Activated CD8-positive, alpha-beta memory T cell treated with anti-CD3 and anti-CD28 coated beads, Interleukin-2, amount 50 U/mL, for 4 hours (primary cell): Measurements from ENCODE around the gene FRMD4B.

Experiments used
- DNase-seq: peaks from one replicate; pipeline ENCODE4 v3.0.0-alpha.2; 2020

FRMD4B gene

DNA sequence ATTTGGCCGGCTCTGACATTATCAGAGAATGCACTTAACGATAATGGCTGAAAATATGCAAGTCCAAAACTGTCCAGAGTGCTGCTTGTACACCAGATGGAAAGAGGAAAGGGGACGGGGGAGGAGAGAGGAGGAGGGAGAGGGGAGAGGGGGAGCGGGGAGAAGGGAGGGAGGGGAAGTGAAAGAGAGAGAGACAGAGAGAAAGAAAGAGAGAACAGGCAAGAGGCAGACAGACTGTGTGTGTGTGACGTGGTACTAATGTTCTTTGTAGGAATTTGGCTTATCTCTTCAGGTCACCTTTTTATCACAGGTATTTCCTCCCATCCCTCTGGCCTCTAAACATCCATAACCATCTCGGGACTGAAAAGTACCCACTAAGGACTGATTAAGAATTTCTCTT, 188.4 kb downstream of the FRMD4B start:
- DNase-seq, result no peak

- no peak for DNase-seq
Measured at GRCh38 chr3:69196876-69197275, 189.0 kb downstream of the FRMD4B start.

- DNase-seq, result no peak
Measured at GRCh38 chr3:69194431-69195165, 191.3 kb downstream of the FRMD4B start.

- no peak for DNase-seq
Measured at GRCh38 chr3:69193749-69194148, 192.1 kb downstream of the FRMD4B start.

DNA sequence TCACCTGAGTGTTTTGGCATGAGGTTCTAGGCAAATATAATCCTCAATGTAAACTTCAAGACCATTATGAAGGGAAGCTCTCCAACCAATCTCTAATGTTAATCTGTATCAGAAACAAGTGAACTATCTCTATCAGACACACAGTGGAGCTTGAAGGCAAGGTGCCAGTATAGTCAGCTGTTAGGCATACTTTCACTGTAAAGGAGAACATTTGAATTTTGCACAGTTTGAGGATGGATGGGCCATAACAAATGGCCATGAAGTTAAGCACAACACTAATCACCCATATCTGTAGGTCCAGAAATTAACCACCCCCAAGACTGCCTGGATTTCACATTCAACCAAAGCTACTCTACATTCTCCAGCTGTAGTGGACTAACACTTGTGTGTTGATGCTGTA, 194.4 kb downstream of the FRMD4B start:
- no peak for DNase-seq

GRCh38 chr3:69189487-69189886, 196.4 kb downstream of the FRMD4B start:
- no peak for DNase-seq

DNA sequence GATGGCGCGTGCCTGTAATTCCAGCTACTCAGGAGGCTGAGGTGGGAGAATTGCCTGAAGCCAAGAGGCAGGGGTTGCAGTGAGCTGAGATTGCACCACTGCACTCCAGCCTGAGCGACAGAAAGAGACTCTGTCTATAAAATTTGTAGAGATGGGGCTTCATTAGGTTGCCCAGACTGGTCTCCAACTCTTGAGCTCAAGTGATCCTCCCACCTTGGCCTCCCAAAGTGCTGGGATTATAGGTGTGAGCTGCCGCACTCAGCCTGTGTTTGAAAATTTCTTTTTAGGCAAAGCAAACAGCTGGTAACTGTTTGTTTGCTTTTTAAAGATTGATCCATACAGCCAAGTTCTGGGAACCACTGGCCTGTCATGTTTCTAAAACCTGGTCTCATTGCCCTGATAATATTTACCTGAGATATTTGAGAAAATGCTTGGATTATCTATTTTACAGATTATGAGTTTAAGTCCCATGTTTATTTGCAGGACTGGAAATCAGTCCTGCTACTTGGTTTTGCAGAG, 199.3 kb downstream of the FRMD4B start:
- DNase-seq, result no peak

- no peak for DNase-seq
Measured at GRCh38 chr3:69182588-69183316, 203.1 kb downstream of the FRMD4B start.

DNA sequence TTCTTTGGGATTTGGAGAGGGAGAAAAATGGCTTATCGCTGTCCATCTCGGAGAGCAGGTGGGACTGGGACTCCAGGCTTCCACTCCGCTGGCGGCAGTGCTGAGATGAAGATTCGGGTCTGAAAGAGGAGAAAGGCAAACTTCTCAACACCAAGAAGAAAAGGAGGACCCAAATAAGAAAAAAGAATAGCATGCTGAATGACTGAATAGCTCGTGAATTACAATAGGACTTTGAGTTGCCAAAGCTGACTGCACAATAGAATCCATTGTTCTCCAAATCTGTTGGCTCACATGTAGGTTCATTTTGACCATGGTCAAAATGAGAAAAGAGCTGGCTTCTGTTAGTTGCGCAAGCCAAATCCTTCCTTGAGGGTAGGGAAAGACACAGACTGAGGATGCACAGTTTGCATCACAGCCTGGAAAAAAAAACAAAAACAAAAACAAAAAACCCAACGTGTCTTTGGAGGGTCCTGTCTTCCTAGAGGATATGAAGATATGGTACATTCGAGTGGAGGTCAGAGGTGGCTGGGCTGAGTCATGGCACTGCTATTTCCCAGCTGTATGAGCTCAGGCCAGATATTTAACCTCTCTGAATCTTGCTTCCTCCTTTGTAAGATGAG, 204.2 kb downstream of the FRMD4B start:
- no peak for DNase-seq

GRCh38 chr3:69180869-69181591, 204.9 kb downstream of the FRMD4B start:
- no peak for DNase-seq

DNA sequence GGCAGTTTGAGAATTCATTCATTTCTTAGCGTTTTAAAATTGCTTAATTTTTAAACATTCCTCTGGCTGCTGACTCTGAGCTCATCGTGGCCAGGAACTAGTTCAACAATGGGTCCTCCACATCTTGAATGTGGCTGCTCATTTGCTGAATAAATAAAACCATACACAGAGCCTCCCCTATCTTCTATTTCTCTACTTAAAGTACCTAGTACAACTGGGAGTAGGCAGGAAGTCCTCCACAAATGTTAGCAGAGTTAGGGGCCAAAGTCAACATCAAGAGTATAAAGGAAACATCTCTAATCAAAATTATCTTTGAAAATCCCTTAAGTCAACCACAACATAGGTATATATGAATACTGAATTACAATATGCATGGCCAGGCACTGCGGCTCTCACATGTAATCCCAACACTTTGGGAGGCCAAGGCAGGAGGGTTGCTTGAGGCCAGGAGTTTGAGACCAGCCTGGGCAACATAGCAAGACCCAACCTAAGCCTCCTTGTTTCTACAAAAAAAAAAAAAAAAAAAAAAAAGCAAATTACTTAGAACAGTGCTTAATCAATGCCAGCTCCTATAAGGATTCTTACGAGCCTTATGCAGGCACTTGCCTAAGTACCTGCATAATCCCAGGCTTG, 206.0 kb downstream of the FRMD4B start:
- DNase-seq, result no peak

GRCh38 chr3:69178838-69179739, 206.8 kb downstream of the FRMD4B start:
- no peak for DNase-seq

GRCh38 chr3:69178082-69178481, 207.8 kb downstream of the FRMD4B start:
- no peak for DNase-seq

DNA sequence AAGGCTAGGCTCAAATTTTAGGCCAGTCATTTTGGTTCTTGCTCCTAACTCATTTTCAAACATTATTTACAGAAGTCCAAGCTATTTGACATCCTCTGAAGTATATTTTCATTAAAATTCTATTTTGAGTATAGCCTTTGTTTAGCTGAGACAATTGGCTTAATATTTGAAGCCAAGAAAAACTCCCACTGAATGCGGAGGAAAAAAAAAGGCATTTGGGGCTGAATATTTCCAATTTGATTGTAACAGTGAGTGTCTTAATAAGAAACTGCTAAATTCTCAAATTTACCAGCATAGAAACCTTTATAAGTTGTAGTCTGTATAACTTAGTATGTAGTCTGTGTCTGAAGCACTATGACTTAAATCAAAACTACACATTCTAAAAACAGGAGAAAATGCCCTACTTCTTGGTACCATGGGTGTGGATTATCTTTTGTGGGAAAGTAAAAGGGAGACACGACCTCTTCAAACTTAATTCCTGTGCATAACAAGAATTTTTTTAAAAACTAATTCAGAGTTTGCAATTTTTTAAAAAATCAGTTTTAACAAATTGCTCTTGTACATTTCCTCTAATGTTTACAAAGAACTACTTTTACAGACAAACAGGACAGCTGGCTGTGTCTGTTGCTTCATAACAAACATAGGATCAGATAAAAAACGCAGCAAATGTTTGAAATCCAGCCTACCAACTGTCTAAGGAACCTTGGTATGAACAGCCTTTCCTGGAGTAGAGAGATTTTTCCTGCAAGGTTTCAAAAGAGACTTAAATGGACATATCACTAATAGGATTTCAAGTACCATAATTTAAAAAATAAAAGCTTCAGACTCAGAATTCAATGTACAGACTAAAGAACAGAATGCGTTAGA, 210.8 kb downstream of the FRMD4B start:
- DNase-seq, result no peak

DNA sequence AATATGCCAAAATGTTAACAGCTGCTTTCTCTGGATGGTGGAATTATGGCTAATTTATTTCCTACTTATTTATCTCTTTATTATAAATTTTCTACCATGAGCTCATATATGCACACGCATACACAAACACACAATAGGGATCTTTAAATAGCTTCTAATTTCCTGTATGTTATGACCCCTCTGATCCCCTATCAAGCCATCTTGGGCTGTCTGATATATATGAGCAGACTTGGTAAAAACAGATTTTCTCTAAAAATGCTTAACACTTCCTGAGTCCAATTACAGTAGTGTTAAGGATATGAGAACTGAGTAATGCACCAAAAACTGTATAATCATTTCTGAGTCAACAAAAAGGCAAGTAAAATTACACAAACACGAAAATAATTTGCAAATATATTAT, 211.4 kb downstream of the FRMD4B start:
- no peak for DNase-seq

GRCh38 chr3:69172058-69172457, 213.8 kb downstream of the FRMD4B start:
- DNase-seq, result no peak

DNA sequence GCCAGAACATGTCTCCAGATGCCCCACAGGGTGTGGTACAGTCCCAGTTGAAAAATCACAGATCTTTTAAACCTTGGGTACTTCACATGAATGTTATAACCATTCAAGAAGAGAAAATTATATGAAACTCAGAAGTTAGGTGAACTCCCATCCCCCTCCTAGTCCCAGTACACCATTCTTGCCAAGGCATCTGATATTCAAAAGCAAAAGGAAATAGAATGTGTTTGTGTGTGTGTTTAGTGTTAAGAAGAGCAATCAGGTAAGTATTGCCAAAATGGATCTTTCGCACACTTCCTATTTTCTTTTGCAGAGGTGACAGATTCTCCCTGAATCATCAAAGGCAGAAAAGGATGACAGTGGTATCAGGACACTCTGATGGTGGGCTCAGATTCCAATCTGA, 219.4 kb downstream of the FRMD4B start:
- no peak for DNase-seq

- no peak for DNase-seq
Measured at GRCh38 chr3:69165744-69166143, 220.1 kb downstream of the FRMD4B start.

DNA sequence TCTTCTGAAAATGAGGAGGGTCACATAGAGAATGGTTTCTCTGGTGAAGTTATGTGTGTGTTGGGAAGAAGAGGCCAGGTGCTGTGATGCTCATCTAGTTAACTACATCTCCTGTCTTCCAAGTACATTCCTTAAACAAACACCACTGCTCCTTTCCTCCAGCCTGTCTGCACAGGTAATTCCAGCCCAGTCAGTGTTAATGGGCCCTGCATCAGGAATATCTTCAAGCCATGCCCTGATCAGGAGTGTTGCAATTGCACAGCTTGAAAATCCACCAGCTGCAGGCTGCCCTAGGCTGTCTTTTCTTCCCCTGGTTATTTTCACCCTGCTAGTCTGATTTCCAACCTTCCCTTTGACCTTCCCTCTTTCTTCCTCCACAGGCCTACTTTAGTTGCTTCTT, 221.6 kb downstream of the FRMD4B start:
- no peak for DNase-seq

DNA sequence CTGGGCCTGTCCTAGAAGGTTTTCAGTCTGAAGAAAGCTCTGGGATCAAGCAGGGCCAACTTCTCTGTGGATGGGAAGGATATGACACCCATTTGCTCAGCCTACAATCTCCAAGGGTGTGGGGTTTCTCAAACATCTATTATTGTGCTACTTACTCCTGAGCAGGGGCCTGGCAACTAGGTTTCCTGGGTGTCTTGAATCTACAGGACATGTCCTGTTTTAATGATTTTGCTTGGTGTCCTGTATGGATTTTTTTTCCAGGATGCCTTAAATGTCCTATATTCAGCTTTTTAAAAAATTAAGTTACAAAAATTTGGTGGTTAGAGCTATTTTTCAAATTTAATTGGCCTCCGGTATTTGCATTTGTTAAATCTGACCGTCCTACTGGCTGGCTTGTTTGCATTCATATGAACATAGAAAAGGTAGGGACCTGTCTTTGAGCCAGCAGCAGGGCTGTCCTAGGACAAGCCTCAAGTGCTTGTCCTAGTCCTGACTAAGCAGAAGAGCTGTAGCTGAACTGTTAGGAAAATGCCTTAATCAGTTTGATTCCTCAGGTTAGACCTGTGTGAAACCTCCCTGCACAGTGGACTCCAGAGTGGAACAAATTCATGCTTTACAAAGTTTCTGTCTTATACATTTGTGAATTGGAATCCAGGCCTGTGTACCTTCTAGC, 223.4 kb downstream of the FRMD4B start:
- DNase-seq, result no peak
